HG02763 (cell line): ENCODE results near the gene DPF3.

Source experiments
- ATAC-seq: cut with Tn5 transposase; IDR thresholded peaks from one replicate; pipeline ENCODE4 v1.9.1; 2021; ENCODE audit warnings: mild to moderate bottlenecking, moderate library complexity; ENCODE audit not compliant: unreplicated experiment

The DPF3 gene

DNA sequence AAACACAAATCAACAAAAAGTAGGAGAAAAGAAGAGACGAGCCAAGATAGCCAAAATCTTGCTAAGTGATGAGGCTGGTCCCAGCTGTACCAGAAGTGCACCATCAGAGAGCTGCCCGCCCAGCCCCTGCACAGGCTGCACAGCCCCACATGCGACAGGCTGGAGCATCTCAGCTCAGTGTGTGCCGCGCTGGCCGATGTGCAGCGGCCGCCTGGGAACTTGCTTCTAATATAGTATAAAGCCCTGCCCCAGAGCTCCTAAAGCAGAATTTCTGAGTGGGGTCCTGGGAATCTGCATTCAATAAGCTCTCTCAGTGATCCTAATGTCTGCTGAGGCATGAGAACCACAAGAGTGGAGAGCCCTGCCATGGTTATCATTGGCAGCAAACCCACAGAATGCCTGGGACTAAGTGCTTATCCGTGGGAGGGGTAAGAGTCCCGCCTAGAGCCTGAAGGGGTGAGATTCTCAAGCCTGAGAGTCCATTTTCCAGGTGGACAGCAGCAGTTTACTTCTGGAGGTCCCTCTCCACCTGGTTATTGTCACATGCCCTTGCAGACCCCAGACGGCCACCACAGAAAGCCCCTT is 171.6 kb downstream of the DPF3 start:
- ATAC-seq = no peak

DNA sequence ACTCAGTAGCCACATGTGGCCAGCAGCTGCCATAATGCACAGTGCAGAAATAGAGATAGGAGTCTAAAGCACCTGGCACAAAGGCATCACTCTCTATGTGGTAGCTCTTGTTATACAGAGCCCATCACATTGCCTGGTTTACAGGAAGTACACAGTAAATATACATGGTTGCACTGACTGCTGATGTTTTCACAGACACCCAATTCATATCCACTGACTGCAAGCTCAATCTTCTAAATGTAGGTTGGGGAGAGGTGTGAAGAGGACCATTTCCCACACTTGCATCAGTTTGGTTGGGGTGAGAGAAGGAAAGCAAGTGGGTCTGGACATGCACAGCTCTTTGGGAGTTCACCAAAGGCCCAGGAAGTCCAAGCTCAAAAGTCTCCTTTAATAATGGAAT is 172.8 kb downstream of the DPF3 start:
- no peak for ATAC-seq

DNA sequence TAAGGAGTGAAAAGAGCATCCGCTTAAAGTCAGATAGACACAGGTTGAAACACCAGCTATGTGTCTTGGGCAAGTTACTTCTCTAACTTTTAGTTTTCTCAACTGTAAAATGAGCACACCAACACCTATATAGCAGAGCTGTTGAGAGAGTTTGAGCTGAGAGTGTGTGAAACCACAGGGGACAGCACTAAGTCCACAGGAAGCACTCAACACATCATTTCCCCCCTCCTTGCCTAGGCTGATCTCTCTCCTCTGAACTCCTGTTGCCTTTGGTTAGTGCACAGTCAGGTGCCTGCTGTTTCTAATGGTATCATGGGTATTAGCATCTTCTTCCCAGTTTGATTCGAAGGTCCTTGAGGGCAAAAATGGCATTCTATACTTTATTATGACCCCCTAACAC is 176.7 kb downstream of the DPF3 start:
- no peak for ATAC-seq

DNA sequence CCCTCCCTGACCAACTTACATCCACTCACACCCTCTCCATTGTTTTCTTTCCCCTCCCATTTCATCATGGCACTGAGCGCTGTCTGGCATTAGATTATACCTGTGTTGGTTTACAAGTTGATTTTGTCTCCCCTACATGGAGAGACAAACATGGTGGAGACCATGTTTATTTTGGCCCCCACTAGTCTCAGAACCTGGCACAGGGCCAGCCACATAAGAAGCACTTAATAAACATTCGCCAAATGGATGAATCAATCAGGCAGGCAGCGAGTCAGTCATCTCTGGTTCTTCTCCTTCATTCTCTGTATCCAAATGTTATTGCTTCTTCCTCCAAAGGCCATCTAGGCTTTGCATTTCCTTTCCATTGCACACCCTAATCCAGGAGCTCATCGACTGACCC is 177.4 kb downstream of the DPF3 start:
- no peak for ATAC-seq

DNA sequence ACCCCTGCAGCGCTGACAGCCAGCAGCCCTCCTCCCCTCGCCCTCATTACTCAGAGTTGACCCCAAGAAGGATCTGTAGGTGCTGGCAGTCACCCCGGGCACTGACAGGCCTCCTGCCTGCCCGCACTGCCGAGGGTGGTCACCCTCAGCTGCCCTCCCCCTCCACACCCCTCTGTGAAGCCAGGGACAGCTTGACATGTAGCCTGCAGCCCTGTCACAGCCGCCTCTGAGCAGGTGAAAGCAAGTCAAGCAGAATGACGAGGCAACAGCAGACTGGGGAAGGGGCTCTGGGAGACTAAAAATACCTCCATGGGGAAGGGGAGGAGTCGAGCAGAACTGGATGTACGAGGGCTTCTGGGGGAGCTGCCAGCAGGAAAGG is 178.1 kb downstream of the DPF3 start:
- no peak for ATAC-seq

DNA sequence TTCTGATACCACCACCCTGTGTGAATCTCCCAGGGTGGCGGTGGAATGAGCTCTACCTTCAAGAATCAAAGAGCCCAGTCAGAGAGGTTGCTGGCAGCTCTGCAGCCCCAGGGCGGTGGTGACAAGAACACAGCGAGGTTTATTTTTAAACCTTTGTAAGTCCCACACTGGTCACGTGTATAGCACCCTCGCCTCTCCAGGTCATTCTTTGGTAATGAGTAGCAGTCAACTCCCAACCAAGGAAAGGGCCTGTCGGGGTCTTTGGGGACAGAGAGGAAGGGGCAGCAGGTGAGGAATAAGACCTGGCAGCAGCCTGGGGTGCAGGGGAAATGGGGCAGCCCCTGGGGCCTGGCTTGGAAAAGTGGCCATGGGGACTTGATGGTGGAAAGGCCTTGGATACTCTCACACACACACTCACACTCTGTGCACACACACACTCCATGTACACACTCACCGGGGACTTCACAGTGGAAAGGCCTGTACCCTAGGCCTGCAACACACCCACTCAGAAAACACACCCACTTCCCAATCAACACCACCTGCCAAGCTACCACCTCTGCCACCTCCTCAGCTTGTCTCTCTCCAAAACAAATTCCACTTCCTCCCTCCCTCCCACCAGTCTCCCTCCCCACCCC is 178.6 kb downstream of the DPF3 start:
- no peak for ATAC-seq

DNA sequence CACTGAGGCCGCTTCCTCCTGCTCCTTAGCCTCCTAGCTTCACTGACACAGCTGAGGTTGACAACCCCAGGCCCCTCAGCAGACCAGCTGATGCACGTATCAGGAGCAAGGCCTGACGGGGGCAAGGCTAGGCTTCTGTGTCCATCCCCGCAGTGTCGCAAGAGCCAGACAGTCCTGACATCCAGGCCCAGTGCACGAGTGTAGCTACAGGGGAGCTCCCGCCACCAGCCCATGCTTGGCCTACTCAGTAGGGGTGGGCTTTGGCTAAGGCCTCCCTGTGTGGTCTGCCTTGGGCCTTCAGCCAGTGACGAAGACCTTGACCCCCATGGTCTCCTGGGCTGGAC is 179.1 kb downstream of the DPF3 start:
- no peak for ATAC-seq

DNA sequence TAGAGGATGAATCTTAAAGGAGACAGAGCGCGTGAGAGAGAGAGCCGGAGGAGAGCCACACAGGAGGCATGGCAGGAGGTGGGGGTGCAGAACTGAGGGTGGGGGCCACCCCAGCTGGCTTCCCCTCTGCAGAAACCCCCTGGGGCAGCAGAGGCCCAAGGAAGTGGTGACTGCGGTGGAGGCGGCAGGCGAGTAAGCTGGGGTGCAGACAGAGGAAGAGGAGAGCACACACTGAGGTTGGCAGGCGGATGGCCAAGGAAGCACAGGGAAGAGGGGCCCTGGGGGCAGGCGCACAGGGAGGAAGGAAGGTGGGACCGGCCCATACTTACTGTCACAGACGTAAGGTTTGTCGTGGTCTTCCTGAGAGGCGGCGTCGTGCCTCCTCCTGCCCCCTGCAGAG is 179.8 kb downstream of the DPF3 start:
- ATAC-seq = no peak

DNA sequence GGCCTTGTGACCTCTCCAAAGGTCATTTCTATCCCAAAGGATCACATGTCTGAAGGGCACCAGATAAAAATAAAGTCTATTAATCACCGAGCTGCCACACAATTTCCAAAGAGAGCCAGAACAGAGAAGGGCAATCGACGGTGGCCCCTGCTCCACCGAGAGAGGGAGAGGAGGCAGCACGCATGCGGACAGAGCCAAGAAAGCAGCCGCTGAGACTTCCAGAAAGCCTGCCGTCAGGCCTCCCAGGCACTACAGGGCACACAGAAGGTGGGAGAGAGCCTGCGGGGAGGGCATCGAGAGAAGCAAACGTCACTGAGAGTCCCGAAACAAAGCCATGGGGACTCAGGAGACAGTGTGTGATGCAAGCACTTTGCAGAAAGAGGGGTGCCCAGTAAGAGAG is 182.0 kb downstream of the DPF3 start:
- ATAC-seq = no peak

DNA sequence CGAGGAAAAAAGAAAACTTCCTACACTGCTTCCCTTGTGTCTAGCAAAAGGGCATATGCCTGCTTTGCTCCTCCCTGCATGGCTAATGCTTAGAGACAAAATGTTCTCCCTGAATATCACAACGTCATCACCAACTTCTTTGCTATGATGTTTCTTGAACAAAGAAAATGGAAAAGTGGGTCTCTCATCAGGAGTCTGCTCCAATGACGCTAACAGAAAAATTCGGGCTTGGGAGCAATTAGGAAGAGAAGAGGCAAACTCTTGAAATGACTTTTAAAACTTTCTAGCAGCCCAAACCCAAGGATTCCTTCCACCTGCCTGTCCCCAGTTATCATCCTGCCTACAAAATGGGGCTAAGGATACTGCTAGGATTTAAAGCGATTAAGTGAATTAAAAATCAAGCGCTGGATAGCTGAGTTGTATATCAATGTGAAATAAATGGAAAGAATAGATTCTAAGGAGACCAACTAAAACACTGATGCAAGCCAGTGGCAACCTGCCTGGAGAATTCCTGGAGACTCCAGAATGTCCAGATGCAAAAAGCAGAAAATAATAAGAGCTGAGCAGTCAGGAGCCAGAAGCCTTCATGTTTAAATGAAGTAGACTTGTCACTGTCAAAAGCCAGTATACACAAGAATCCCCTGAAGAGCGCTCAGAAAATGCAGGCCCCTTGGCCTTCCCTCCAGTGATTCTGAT is 183.8 kb downstream of the DPF3 start:
- ATAC-seq = no peak

DNA sequence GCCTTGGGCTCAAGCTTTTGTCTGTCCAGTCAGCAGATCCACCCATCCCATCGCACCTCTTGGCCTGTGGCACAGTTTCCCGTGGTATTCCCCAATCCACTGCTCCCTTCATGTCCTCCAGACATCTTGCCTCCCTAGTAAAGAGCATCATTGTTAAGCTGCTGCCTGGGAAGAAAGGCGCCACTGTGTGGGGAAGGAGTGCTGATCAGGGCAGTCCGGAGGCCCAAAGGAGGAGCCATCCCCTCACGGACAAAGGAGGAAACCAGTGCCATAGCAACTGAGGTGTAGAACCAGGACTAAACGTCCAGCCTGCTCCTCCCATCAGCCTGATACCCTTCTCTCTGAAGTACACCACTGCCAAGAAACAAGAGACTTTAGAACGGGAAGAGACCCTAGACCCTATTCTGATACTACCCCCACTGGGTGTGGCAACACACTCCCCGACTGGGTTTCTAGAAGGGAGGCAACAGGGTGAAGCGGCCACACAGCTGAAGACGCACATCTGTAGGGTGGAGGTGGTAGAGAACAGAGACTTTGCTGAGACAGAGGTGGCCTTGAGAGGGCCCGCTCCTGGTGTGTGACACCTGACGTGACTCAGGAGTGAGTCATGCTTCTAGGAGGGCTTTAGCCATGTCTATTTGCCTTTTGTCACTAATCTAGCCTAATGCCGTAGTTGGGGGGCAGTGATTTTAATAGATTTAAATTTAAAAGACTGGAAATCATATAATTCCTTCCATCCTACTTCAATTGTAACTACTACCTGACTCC is 185.0 kb downstream of the DPF3 start:
- ATAC-seq = no peak

DNA sequence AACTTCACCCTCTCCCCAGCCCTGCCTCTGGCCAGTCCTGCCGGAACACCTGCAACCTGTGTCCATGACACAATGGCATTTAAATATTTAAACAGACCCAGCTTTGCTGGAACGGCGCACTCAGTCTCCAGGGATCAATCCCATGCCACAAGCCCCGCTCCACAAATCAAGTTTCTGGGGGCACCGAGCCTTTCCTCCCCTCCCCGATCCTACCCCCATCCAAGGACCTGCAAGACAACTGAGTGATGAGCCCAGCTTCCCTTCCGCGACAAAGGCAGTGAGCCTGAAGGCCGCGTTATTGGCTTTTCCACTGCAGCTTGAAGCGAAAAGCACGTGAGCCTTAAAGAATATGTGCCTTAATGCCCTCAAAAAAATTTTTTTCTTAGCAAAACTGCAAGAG is 185.7 kb downstream of the DPF3 start:
- no peak for ATAC-seq

DNA sequence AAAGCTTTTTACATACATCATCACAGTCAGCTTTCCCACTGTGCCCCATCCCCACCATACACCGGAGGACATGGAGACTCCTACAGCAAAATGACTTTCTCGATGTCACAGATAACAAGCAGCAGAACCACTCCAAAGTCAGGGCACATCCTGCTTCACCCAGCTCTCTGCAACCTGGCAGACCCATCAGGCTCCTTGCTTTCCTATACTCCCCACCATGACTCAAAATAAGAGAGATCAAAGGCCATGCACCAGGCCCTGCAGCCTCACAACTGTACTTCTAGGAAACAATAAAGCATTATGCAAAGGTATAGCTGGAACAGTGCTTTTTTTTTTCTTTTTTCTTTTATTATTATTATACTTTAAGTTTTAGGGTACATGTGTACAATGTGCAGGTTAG is 187.4 kb downstream of the DPF3 start:
- ATAC-seq = no peak

DNA sequence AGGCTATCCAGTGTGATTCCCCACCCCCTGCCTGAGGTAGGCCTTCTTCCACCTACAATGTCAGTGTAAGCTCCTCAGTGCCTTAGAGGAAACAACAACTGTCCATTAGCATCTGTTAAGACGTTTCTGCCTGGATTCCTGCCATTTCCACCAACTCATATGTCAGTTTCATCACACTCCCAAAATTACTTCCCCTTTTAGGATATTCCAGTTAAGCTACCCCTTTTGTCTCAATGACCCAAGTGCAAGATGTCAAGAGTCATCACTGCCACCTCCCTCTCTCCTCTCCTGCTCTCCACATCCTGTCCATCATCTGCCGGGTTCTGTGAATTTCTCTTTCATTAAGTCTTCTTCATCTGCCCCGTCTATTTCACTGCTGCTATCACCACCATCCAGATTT is 189.4 kb downstream of the DPF3 start:
- ATAC-seq = no peak

DNA sequence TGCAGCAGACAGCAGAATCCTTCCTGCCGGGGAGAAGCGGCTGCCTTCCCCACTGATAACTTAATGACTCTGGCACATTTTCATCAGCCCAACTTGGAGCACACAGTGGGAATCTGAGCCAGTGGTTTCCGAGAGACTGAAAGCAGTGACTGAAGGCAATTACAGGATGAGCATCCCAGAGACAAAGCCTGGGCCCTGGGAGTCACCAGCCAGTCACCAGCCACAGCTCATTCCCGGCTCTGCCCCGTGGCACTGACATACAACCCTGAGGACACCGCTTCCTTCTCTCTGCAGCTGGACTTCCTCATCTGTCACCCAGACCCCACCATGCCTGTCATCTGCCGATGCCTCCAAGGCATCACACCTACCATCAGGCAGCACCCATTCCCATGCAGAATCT is 192.3 kb downstream of the DPF3 start:
- ATAC-seq = no peak

DNA sequence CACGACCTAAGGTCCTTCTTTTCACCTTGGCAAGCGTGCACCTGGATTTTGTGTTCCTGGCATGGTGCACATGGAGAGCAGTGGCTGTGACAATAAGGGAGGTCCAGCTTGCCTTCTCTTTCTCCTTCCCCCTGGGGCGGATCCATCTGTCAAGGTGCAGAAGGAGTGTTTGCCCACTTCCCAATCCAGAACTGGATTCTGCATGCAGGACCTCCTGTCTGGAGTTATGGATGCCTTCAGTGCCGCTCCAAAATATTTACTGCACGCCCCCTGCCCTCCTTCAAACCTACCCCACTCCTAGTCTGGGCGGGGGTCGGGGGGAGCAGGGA is 192.7 kb downstream of the DPF3 start:
- no peak for ATAC-seq

DNA sequence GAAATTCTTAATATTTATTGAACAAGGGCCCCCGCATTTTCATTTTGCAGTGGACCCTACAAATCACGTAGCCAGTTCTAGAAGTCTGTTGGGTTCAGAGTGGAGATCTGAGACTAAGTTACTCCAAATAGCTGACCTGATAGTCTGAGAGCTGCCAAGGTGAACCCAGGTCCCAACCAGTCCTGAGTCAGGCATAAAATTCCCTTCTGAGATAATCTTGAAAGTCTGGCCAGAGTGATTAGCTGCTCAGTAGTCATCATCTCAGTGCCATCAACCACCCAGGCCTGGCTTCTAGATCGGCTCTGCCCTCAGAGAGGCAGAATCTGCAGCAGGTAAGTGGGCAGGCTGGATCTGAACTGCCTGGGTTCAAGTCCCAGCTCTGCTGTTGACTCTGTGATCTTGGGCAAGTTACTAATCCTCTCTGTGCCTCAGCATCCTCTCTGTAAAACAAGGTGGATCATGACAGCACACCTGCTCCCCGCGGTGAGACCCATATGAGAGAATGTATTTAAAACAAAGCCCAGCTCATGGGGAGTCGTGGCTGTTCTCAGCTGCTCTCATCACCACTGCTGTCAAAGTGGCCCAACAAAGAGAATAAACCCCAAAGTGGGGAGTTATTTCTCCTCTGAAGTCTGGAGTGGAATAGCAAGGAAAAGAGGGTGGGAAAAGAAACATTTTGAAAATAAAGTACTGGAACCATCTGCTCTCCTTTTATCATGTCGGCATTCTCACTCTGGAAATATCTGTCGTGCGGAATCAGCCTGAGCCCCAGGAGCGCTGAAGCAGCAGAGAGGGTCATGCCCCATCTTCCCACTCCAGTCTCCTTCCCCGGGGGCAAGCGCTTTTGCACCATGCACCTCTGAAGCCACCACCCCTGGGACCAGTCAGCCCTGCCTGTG is 193.3 kb downstream of the DPF3 start:
- no peak for ATAC-seq

DNA sequence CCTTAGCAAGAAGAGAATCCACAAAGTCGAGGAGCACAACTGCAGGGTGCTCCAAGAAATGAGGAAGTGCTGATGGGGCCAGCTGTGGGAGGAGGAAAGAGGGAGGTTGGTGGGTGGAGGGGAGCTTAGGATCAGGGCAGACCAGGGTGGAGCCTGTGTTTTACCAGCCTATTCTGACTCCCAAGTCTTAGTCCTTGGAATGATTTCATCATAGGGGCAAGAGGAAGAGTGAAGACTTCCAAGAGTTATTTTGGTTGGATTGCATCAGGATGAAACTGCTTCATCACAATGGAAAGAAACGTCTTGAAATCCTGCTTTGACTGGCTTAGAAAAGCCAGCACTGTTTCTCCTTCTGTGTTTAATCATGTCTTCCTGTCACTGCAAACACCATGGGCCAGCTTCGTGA is 194.0 kb downstream of the DPF3 start:
- no peak for ATAC-seq

DNA sequence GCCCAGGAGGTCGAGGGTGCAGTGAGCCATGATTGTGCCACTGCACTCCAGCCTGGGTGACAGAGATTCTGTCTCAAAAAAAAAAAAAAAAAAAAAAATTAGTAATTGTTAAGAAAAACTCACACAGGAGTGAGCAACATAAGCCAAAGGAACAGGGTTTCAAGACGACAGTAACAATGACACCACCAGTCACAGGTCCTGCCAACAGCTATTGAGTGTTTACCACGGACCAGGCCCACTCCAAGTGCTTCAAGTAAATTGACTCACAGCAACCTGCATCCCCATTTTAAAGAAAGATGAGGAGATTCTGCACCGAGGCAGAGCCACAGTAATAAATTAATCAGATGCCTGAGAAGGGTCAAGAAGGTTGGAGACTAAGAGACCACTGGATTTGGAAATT is 194.5 kb downstream of the DPF3 start:
- ATAC-seq = no peak

DNA sequence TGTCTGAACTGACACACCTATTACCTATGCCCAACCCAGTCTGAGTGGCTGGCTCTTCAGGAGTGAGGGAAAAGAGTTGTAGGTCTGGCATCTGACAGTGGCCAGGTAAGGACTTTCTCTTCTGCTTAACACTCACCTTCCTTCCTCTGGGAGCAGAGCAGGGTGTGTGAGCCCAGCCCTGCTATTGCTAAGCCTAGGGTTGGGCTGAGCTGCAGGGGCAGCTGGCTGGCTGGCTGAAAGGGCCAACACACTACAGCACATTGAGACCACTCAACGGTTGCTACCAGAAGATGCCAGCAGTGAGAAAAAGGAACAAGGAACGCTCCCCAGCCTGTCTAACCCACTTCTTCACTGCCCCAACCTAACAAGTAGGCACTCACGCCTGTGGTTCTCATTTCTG is 201.2 kb downstream of the DPF3 start:
- no peak for ATAC-seq

DNA sequence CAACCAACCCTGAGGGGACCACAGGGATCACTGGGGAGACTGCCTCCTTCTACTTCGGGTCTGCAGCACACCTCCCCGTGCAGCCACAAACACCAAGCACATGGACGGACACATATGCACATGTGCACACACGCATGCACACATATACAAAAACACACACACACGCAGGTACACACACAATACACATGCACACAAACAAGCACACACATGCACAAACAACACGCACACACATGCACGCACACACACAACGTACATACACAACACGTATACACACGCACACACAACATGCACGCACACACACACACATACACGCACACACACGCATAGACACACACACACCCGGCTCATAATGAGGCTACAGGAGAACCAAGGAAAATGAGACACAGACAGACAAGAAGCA is 203.6 kb downstream of the DPF3 start:
- no peak for ATAC-seq
